NCI-H460 (cell line): Measurements from ENCODE around the gene SEMA6D. TPM values are rescaled to one million over a fixed set of nuclear protein-coding genes. Genes with fewer than 3 reads are reported as not detected.

Experiments
- DNase-seq: peaks from one replicate; pipeline ENCODE4 v3.0.0-alpha.2; 2016; ENCODE audit warnings: low read depth; ENCODE audit errors: extremely low read depth
- total RNA-seq: library from RNA; depleted of rRNA; stranded (reverse); fragments of >200 nt; shearing (Covaris generic); gene quantifications from 2 replicates; pipeline ENCODE4 v1.2.3, GENCODE V29; 2014

The SEMA6D gene
- total RNA-seq, 1 experiment from 2014 or later = 0.02 TPM

DNA sequence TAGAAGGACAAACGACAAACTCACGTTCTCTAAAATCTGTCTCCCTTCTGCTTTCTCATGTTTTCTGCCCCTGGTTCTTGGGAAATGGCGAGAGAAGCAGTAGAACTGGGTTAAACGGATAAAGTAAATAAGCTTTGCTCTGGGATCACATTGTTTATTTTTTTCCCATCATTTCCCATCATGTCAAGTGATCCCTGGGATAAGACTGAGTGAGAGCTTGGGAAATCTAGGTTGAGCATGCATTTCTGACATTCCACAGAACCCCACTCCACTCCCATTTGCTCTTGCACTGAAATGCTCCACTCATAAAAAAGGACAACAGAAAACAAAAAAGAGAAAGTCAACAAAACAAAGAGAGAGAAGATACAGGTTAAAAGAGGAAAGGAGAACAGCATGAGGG lies 69.1 kb downstream of the SEMA6D start:
- no peak for DNase-seq

- no peak for DNase-seq
Measured at GRCh38 chr15:47787875-47788274, 70.6 kb downstream of the SEMA6D start.

GRCh38 chr15:47788685-47789084 lies 71.4 kb downstream of the SEMA6D start:
- no peak for DNase-seq

DNA sequence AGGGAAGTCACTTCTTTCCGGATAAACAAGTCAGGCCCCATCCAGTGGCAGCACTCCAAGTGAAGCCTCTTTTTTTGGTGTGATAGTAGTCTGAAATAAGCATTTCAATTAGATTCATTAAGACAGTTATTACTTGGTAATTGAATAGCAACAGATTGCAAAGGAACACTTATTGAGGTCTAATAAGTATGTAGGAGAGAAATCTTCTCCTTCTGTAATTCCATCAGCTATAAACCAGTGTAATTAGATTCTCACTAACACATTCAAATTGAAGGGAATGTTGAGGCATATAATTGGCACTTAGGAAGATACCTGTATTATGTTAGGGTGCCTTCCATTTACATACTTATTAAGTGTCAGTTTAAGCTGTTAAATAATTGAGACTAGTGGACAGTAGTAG lies 73.9 kb downstream of the SEMA6D start:
- DNase-seq = no peak

DNA sequence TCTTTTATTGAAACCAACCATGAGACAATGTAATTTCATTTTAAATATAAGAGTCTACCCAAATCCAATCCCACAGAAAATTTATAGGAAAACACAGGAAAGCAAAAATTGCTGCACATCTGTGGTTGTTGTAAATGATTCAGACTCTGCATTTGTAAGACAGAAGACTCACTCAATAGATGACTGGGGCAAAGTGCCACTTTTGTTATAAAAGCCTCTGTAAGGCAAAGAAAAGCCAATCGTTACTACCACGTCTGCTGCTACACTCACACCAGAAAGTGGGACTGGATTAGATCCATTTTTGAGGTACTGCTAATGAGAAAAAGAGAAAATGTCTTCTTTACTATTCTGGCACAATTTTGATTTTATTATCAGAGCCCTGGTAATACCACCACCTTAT lies 74.9 kb downstream of the SEMA6D start:
- no peak for DNase-seq

DNA sequence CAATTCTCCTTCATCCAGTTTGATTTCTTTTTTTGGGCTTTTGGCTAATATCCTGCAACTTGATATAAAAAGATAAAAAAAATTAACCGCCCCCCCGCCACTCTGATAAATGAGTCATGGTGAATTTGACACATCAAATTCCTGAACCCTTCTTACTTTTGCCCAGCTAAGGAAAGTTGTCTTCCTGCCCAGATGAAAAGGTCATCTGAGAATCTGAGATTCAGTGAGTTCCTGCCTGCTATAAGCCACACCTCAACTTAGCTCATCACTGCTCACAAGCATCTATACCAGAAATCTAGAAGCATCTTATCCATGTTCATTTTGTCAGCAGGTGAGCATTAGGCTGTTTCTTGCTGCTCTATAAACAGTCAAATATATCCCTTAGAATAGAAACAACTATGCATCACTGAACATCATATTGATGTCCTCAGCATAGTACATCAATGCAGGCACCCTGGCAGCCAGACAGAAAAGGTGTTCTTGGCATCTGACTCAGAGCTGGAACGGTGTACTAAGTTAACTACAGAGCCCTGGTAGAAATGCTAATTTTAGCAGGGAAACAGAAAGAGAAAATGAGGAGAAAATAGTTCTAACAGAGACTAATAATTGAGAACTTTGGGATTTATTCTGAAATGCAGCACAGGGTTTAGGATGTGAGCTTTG lies 77.1 kb downstream of the SEMA6D start:
- DNase-seq = no peak

DNA sequence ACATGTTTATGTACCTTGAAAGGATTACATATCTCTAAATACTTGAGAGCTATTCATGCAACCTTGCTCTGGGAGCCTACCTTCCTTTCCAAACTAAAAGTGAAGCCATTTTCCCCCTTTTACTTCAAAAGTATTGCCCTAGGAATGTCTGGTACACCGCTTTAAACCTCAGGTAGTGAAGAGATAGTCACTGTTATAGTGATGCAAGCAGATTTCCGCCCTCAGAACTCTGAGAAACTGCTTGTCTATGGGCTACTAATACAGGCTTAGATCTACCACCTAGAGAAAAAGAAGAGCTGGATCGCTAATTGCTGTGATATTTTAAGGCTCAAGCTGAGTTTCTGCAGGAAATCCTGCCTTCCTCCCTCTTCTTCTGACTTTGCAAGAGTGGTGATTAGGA lies 78.6 kb downstream of the SEMA6D start:
- no peak for DNase-seq

DNA sequence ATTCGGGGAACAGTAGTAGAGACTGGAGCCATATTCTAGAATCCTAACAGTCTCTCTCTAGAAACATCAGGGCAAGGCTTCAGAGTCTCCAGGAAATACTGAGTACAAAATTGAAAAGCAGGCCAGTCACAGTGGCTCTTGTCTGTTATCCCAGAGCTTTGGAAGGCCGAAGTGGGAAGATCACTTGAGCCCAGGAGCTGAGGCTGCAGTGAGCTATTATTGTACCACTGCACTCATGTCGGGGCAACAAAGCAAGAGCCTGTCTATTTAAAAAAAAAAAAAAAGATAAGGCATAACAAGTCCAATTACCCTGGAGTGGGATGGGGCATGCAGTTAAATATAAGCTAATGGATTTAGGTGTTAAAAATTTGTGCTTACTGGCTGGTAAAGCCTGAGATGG lies 79.0 kb downstream of the SEMA6D start:
- no peak for DNase-seq

DNA sequence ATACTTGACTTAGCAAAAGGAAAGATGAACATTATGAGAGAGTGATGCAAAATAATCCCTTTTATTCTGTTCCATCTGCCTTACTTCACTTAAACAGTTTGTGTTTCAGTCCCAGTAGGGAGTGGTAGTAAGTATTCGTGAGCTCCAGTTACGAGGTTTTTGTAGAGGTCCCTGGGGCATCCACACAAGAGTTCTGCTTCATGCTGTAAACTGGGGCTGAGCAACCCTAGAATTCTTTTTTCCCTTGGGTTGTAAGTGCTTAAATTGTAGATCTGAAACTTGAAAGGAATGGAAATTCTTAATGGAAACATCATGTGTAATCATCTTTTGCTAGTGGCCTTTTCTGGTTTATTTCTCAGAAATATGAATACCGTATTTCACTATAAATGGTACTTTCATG lies 79.5 kb downstream of the SEMA6D start:
- no peak for DNase-seq

DNA sequence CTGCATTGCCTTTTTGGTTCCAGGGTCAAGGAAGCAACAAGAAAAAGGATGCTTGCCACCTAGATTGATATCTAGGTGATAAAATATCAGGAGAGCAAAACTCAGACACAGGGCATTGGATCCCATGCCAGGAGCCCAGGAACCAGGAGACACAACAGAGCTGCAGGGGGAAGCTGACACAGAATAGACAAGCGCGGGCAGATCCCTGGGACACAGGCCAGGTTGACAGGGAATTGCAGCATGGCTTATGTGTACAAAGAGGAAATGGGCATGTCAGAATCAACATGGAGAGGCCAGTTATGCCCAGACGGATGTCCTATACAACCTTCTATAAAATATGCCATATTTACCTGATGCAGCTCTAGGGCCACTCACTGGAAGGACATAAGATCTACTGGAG lies 84.2 kb downstream of the SEMA6D start:
- no peak for DNase-seq

DNA sequence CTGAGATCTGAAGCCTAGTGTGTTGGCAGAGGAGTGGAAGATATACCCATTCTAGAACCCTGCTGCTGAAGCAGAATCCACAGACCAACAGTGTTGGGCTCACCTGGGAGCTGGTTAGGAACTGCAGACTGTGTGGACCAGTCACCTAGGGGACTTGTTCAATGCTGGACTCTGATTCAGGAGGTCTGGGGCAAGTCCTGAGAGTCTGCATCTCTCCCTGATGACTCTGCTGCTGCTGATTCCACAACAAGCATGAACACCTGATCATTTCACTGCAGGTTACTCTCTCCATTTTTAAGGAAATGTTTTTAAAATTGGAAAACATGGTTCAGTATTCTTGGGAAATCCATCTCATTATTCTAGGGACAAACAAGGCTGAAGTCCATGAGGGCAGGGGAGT lies 84.9 kb downstream of the SEMA6D start:
- DNase-seq = no peak

GRCh38 chr15:47803767-47804166 lies 86.5 kb downstream of the SEMA6D start:
- no peak for DNase-seq

DNA sequence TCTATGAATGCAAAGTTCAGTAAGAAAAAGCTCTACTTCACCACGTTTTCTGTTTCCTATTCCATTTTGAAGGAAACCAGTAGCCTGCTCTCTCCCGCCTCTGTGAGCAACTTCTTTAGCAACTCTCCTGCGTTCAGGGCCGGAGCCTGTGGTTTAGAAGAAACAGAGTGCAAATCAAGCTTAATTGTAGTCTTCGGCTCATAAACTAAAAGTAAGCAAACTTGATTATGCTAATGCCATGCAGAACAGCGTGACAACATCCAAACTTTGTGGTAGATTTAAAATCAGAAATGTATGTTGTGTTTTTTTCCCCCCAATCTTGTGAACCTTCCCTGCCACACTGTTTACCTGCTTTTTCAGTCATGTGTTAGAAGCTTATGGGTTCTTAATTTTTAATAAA lies 87.4 kb downstream of the SEMA6D start:
- no peak for DNase-seq

- DNase-seq = no peak
Measured at GRCh38 chr15:47806008-47806407, 88.7 kb downstream of the SEMA6D start.

- DNase-seq = no peak
Measured at GRCh38 chr15:47811172-47811571, 93.9 kb downstream of the SEMA6D start.

DNA sequence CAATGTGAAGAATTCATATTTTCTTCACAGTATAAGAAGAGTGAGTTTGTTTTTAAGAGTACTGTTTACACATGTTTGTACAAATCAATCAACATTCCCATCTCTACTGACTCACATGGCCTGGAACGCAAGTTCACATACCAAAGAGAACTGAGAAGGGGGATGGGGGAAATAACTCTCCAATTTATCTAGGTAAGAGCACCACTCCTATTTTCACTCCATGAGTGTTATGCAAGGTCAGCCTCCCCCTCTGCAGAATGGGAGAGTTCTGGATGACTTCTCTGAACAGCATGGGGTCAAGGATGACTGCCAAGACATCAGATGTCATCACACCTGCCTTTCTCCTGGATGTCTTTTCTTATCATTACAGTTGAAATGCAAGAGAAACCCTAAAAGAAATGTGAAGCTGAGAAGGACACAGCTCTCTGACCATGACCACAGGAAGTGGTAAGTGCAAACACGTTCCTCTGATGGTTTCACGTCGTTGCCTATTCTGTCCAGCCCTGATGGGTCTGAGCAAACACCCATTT lies 95.2 kb downstream of the SEMA6D start:
- DNase-seq = peak; percentile 23

- DNase-seq = no peak
Measured at GRCh38 chr15:47813748-47814384, 96.6 kb downstream of the SEMA6D start.

DNA sequence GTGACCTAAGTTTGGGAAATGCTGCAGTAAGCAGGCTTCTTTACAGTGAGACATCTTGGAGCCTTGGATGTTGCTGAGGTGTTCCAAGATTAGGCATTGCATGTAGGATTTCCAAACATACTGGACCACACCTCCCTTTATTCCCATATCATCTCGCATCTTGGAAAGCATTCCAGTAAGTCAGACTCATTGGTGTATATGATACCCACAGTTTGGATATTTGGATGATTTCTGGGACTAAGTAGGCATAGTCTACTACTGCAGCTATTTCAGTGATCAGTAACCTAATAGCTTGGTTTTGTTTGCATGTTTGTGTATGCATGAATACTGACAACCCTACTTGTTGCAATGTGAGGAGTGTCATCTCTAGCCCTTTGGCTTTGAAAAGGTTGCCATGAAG lies 97.3 kb downstream of the SEMA6D start:
- no peak for DNase-seq

GRCh38 chr15:47817969-47818548 lies 100.8 kb downstream of the SEMA6D start:
- no peak for DNase-seq

- DNase-seq = no peak
Measured at GRCh38 chr15:47819158-47819557, 101.9 kb downstream of the SEMA6D start.

DNA sequence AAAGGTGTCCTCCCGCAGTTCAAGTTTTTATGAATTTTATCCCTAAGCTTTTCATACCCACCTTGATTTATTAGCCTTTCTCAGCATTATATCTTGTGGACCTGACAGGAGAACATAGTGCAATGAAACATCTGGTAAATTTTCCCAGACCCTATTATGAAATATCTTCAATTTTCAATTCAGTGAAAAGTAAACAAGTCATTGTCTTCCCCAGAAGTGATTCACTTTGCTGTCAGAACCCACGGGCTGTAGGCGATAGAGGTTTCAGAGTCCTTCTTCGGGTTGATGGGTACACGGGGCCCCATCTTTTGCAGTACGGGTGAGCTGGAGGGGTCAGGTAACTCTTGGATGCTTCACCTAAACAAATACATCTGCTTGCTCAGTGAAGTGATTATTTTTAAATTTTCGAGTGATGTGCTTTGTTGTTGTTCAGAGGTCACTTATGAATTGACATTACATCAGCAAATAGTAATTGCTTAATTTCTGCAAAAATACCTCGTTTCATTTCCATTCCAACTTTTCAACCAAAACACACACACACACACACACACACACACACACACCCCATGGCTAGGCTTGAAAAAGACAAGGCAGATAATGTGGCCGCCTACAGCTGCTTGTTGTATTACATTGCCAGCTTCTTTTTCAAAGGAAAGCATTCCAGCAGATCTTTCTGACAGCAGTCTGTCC lies 102.9 kb downstream of the SEMA6D start:
- DNase-seq = no peak
